HG02973 (cell line): ENCODE measurements around the gene CARNS1.
"Not testable (repeated sequence)": the region's sequence is repeated elsewhere in the genome, so short reads cannot be mapped to it uniquely, and the experiment has no call there.

Source experiments
- ATAC-seq: cut with Tn5 transposase; IDR thresholded peaks from one replicate; pipeline ENCODE4 v1.9.1; 2021; ENCODE audit warnings: moderate library complexity; ENCODE audit not compliant: unreplicated experiment

Gene CARNS1

GRCh38 chr11:67464411-67465188 is 49.1 kb downstream of the CARNS1 start:
- peak; percentile 40 for ATAC-seq

- ATAC-seq: no peak
These were observed 49.7 kb downstream of the CARNS1 start for GRCh38 chr11:67465189-67465510.

- ATAC-seq: not testable (repeated sequence)
These were observed 50.1 kb downstream of the CARNS1 start for GRCh38 chr11:67465530-67465929.

GRCh38 chr11:67466367-67466766 is 50.9 kb downstream of the CARNS1 start:
- no peak for ATAC-seq

- ATAC-seq: no peak
These were observed 51.7 kb downstream of the CARNS1 start for GRCh38 chr11:67466962-67467771.

GRCh38 chr11:67468056-67468455 is 52.6 kb downstream of the CARNS1 start:
- no peak for ATAC-seq

- peak; percentile 2 for ATAC-seq
These were observed 52.9 kb downstream of the CARNS1 start for GRCh38 chr11:67468456-67468758.

GRCh38 chr11:67468759-67469507 is 53.5 kb downstream of the CARNS1 start, which contains the start of gene TMEM134:
Gene TMEM134, minus strand, starts transcription at chr11:67469251. Its CDS starts 59 bp downstream, at chr11:67469192.
- peak; percentile 60 for ATAC-seq

- no peak for ATAC-seq
These were observed 54.0 kb downstream of the CARNS1 start for GRCh38 chr11:67469508-67469811.

- ATAC-seq: no peak
These were observed 55.0 kb downstream of the CARNS1 start for GRCh38 chr11:67470337-67471002.

GRCh38 chr11:67472882-67473281 is 57.4 kb downstream of the CARNS1 start:
- ATAC-seq: no peak
